HEK293T (cell line): Measurements from ENCODE around the gene STK38L.

Experiments
- CTCF ChIA-PET: fragments of 350-600 bp; formaldehyde crosslinking; extraction: SDS; loops from one replicate; lab custom pipeline; 2021; ENCODE audit warnings: antibody characterized with exemption, inconsistent platforms; lab: Yijun Ruan, JAX
- POLR2A ChIA-PET: fragments of 350-600 bp; formaldehyde crosslinking; extraction: SDS; loops from one replicate; lab custom pipeline; 2020; ENCODE audit warnings: antibody characterized with exemption, inconsistent platforms; lab: Yijun Ruan, JAX
- DNase-seq: peaks from one replicate; pipeline ENCODE4 v3.0.0; 2012; ENCODE audit warnings: mixed read lengths; ENCODE audit errors: extremely low spot score
- ARNT ChIP-seq: fragments of 450-650 bp; IDR thresholded peaks from 2 replicates; pipeline ENCODE4 v1.6.1; 2017; ENCODE audit warnings: mild to moderate bottlenecking
- BHLHE40 ChIP-seq: fragments of 450-650 bp; IDR thresholded peaks from 2 replicates; pipeline ENCODE4 v1.6.1; 2016; ENCODE audit warnings: mild to moderate bottlenecking, moderate library complexity, borderline replicate concordance
- CTBP1 ChIP-seq: fragments of 450-650 bp; IDR thresholded peaks from 2 replicates; pipeline ENCODE4 v1.6.1; 2016; ENCODE audit warnings: borderline replicate concordance
- ELF4 ChIP-seq: fragments of 450-650 bp; IDR thresholded peaks from 2 replicates; pipeline ENCODE4 v1.6.1; 2017; ENCODE audit warnings: antibody characterized with exemption
- FOXA1 ChIP-seq: fragments of 450-650 bp; IDR thresholded peaks from 2 replicates; pipeline ENCODE4 v1.6.1; 2016; ENCODE audit warnings: mild to moderate bottlenecking
- FOXK2 ChIP-seq: fragments of 450-650 bp; IDR thresholded peaks from 2 replicates; pipeline ENCODE4 v1.6.1; 2016; ENCODE audit warnings: mild to moderate bottlenecking
- FOXM1 ChIP-seq: fragments of 450-650 bp; IDR thresholded peaks from 2 replicates; pipeline ENCODE4 v1.6.1; 2017; ENCODE audit warnings: mild to moderate bottlenecking, borderline replicate concordance
- HDGF ChIP-seq: fragments of 450-650 bp; IDR thresholded peaks from 2 replicates; pipeline ENCODE4 v1.6.1; 2017; ENCODE audit warnings: antibody characterized with exemption, borderline replicate concordance
- L3MBTL2 ChIP-seq: fragments of 450-650 bp; conservative IDR thresholded peaks from 2 replicates; pipeline ENCODE4 v1.6.1; 2016; ENCODE audit warnings: mild to moderate bottlenecking
- LEF1 ChIP-seq: fragments of 450-650 bp; IDR thresholded peaks from 2 replicates; pipeline ENCODE4 v1.6.1; 2017; ENCODE audit warnings: mild to moderate bottlenecking, borderline replicate concordance
- NFRKB ChIP-seq: fragments of 450-650 bp; IDR thresholded peaks from 2 replicates; pipeline ENCODE4 v1.6.1; 2016; ENCODE audit warnings: mild to moderate bottlenecking, moderate library complexity
- SP1 ChIP-seq: fragments of 450-650 bp; IDR thresholded peaks from 2 replicates; pipeline ENCODE4 v1.6.1; 2017
- SUZ12 ChIP-seq: fragments of 450-650 bp; IDR thresholded peaks from 2 replicates; pipeline ENCODE4 v1.6.1; 2016; ENCODE audit warnings: mild to moderate bottlenecking
- TARDBP ChIP-seq: fragments of 450-650 bp; IDR thresholded peaks from 2 replicates; pipeline ENCODE4 v1.6.1; 2016
- ZNF384 ChIP-seq: fragments of 450-650 bp; IDR thresholded peaks from 2 replicates; pipeline ENCODE4 v1.6.1; 2016
- TF ChIP-seq, protein P1 (sequence below): fragments of 450-650 bp; IDR thresholded peaks from 2 replicates; pipeline ENCODE4 v1.6.1; 2016

The STK38L gene

DNA sequence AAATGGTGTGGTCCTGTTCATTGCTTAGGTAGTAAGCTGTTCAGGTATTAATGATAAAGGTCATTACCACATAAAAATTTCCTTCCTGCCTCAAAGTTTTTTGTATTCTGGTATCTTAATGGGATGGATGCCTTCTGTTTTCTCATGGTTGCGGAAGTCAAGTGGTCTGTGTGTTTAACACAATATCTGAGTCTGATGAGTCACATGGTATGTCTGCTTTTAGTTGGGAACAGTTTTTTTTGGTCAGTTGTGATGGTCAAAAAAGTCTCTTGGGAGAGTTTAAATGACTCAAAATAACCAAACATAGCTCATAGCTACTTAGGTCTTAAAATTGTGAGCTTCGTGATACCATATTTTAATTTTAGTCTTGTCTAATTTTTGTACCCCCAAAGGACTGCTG, 40.7 kb downstream of the STK38L start:
- POLR2A ChIA-PET: interaction anchor here (1.0 to 2.2 kb wide), 2 partner anchors 41 to 262 kb away, joined by 3 to 5 read pairs; partner anchors contain the start of genes MED21 and STK38L

DNA sequence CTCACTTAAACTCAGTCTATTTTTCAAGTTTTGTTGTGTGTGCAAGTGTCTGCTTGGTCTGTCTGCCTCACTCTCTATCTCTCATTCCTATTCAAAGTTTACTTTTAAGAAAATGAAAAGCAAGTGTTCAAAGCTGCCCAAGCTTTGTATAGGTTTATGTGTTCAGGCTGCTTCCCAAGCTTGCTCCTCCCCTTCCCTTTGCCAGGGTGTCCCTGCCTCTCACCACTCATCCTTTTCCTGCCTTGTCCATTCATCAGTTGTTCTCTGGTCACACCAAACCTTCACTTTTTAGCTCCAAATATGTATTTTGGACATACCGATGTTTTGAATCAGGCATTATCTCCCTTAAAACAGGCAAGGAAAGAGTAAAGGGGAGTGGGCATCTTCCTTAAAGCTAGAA, 41.3 kb downstream of the STK38L start:
- TF ChIP-seq ZNF384 (no peak), ARNT (no peak), ELF4 (no peak), SUZ12 (no peak), HDGF (no peak), BHLHE40 (no peak), FOXM1 (no peak), NFRKB (no peak), LEF1 (no peak), L3MBTL2 (no peak), CTBP1 (no peak), SP1 (no peak), FOXK2 (no peak), FOXA1 (no peak), TARDBP (no peak)
- TF ChIP-seq, protein P1, sequence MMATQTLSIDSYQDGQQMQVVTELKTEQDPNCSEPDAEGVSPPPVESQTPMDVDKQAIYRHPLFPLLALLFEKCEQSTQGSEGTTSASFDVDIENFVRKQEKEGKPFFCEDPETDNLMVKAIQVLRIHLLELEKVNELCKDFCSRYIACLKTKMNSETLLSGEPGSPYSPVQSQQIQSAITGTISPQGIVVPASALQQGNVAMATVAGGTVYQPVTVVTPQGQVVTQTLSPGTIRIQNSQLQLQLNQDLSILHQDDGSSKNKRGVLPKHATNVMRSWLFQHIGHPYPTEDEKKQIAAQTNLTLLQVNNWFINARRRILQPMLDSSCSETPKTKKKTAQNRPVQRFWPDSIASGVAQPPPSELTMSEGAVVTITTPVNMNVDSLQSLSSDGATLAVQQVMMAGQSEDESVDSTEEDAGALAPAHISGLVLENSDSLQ: no peak
- no peak for DNase-seq
- POLR2A ChIA-PET: interaction anchor here (2.2 kb wide), 1 partner anchor 263 kb away, joined by 5 read pairs; the partner anchor contains the start of gene MED21
- CTCF ChIA-PET: interaction anchor here (1.1 kb wide), 1 partner anchor 271 kb away, joined by 3 read pairs; the partner anchor contains the start of gene TM7SF3

More for the DNA sequence above, 40.7 kb downstream of the STK38L start:
- TF ChIP-seq ZNF384: no peak
- no peak for TF ChIP-seq SP1
- TF ChIP-seq FOXM1: no peak
- no peak for TF ChIP-seq FOXA1
- TF ChIP-seq L3MBTL2: no peak
- no peak for TF ChIP-seq ELF4
- no peak for TF ChIP-seq ARNT
- no peak for TF ChIP-seq LEF1
- no peak for TF ChIP-seq FOXK2
- no peak for TF ChIP-seq BHLHE40
- no peak for TF ChIP-seq NFRKB
- no peak for TF ChIP-seq SUZ12
- no peak for TF ChIP-seq CTBP1
- TF ChIP-seq, protein P1: no peak
- TF ChIP-seq TARDBP: no peak
- no peak for TF ChIP-seq HDGF
- CTCF ChIA-PET: interaction anchor here (1.1 kb wide), 1 partner anchor 271 kb away, joined by 3 read pairs; the partner anchor contains the start of gene TM7SF3
- DNase-seq: no peak

DNA sequence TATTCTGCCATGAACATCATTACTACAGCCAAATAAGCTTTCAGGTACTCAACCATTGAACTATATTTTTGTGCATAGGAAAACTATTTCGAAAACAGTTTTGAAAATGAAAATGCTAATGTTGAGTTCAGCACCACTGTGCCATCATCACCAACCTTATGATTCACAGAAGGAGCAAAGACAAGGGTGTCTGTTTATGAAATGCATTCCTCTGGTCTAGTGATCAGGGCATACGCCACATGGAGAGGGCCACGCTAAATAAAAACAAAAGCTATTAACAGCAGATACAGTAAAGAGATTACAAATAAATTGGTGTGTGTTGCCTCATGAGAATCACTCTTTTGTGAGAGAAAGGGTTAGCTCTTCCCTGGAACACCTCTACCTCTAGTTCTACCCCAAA, 45.3 kb downstream of the STK38L start:
- ChIA-PET POLR2A (no interaction called here), CTCF (no interaction called here)
- DNase-seq: no peak
- TF ChIP-seq ARNT (no peak), FOXM1 (no peak), FOXA1 (no peak), TARDBP (no peak)
- TF ChIP-seq, protein P1: no peak

DNA sequence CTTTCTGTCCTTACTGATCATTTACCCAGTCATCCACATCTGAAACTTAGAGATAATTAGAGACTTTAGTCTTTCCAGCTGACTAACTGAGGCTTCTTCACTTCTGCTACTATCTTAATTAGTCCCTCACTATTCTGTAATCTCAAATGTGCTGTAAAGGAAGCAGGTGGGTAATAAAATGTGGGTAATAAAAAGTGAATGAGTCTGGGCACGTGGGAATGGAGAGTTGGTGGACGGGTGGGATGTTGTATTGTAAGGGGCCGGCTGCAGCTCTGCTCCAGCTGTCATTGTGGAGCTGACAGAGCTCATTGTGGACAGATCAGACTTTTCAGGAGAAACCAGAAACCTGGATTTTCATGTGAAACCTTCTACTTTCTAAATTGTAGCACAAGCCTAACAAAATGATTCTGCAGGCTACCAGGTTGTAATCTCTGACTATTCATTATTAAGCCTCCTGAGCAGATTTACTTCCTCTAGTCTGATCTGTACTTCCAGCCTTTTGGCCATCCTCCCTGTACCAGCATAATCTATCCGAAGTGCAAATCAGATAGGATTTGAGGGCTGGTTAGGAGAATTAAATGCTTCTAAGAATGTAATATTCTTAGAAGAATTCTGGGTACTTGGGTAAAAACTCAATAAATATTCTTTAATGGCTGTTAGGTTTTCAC, 46.5 kb downstream of the STK38L start:
- TF ChIP-seq, protein P1: no peak
- TF ChIP-seq TARDBP (no peak), FOXM1 (no peak), ELF4 (no peak)
- ChIA-PET POLR2A (no interaction called here), CTCF (no interaction called here)
- DNase-seq: no peak

DNA sequence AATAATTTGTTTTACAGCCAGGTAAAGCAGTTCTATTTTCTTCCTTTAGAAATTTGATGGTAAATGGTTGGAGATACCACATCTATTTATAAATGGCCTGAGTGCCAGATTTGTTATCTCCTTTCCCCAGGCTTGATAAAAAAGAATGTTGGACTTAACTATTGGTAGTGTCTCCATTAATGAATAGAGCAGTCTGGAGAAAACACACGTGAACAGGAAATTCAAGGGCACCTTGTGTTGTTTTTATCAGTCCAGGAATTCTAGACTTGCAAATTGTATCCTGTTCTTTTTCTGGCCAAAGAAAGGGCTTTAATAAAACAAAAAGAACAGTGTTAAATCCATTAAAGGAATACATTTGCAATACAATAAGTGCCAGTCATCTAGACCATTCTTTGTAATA, 47.8 kb downstream of the STK38L start:
- ChIA-PET POLR2A (no interaction called here), CTCF (no interaction called here)
- TF ChIP-seq ZNF384: no peak
- no peak for TF ChIP-seq BHLHE40
- no peak for TF ChIP-seq ELF4
- TF ChIP-seq FOXK2: no peak
- TF ChIP-seq SP1: no peak
- TF ChIP-seq LEF1: no peak
- no peak for TF ChIP-seq L3MBTL2
- TF ChIP-seq, protein P1: no peak
- no peak for TF ChIP-seq FOXA1
- no peak for TF ChIP-seq NFRKB
- no peak for TF ChIP-seq SUZ12
- TF ChIP-seq ARNT: no peak
- no peak for TF ChIP-seq CTBP1
- TF ChIP-seq HDGF: no peak
- DNase-seq: no peak
